ENCODE measurements around the gene ANKRA2.

GRCh38 chr5:73534011-73534644 lies 31.3 kb downstream of the ANKRA2 start:
- TF ChIP-seq POLR2A (IDR thresholded peaks at IDR 0.05) (no peak), CTCF (IDR thresholded peaks at IDR 0.05) (no peak)

All from sigmoid colon (tissue), 3 donors.